Keratinocyte (primary cell): ENCODE measurements around the gene OR8B2. TPM values are rescaled to one million over a fixed set of nuclear protein-coding genes. Genes with fewer than 3 reads are reported as not detected.

ENCODE experiments used
- DNase-seq: peaks from one replicate; pipeline ENCODE4 v3.0.0-alpha.2; 2011; ENCODE audit warnings: low read depth, missing footprints, low spot score
- FAIRE-seq: peaks from 2 replicates; lab custom pipeline; 2011; peaks lifted over from hg19 to GRCh38; lab: Jason Lieb, UNC
- H2AFZ ChIP-seq: 2 replicates; pipeline ENCODE4 v1.6.0; 2012; ENCODE audit warnings: low read length, control low read depth, inconsistent platforms; ENCODE audit not compliant: control insufficient read depth
- H3K27ac ChIP-seq: 2 replicates; pipeline ENCODE4 v1.5.1; 2011; ENCODE audit warnings: low read length; ENCODE audit not compliant: control insufficient read depth, insufficient read depth
- H3K27me3 ChIP-seq: 3 replicates; pipeline ENCODE4 v1.6.0; 2011; ENCODE audit warnings: low read length; ENCODE audit not compliant: control insufficient read depth, insufficient read depth; ENCODE audit errors: extremely low read depth
- H3K36me3 ChIP-seq, 2 experiments: 2 replicates in 1 of 2; 3 replicates in 1 of 2; pipeline ENCODE4 v1.5.1; 2011; ENCODE audit warnings: low read length in 2 of 2, mild to moderate bottlenecking in 1 of 2; ENCODE audit not compliant: control insufficient read depth in 2 of 2, insufficient read depth in 2 of 2; ENCODE audit errors: extremely low read depth in 1 of 2
- H3K4me1 ChIP-seq: 3 replicates; pipeline ENCODE4 v1.5.1; 2011; ENCODE audit warnings: low read length; ENCODE audit not compliant: control insufficient read depth, insufficient read depth; ENCODE audit errors: extremely low read depth
- H3K4me2 ChIP-seq: 3 replicates; pipeline ENCODE4 v1.6.0; 2011; ENCODE audit warnings: low read depth, low read length; ENCODE audit not compliant: control insufficient read depth, insufficient read depth; ENCODE audit errors: extremely low read depth
- H3K4me3 ChIP-seq, 3 experiments: fragments of 200-600 bp in 1 of 3; sonication (generic) in 1 of 3; 2 replicates in 2 of 3; 3 replicates in 1 of 3; pipeline ENCODE4 v1.5.1; 2011 to 2016; ENCODE audit warnings: low read length in 3 of 3, mild to moderate bottlenecking in 3 of 3, control low read depth in 2 of 3, inconsistent platforms in 1 of 3, low read depth in 1 of 3, mixed read lengths in 1 of 3, mixed run types in 1 of 3, moderate library complexity in 1 of 3; ENCODE audit not compliant: control insufficient read depth in 2 of 3, insufficient read depth in 2 of 3; ENCODE audit errors: extremely low read depth in 1 of 3
- H3K79me2 ChIP-seq: 2 replicates; pipeline ENCODE4 v1.6.0; 2012; ENCODE audit warnings: low read length; ENCODE audit not compliant: control insufficient read depth, insufficient read depth
- H3K9ac ChIP-seq: 3 replicates; pipeline ENCODE4 v1.6.0; 2011; ENCODE audit warnings: low read length; ENCODE audit not compliant: control insufficient read depth, insufficient read depth; ENCODE audit errors: extremely low read depth
- H3K9me1 ChIP-seq: 3 replicates; pipeline ENCODE4 v1.6.0; 2011; ENCODE audit warnings: low read length; ENCODE audit not compliant: control insufficient read depth, insufficient read depth; ENCODE audit errors: extremely low read depth
- H3K9me3 ChIP-seq: 2 replicates; pipeline ENCODE4 v1.5.1; 2012; ENCODE audit warnings: low read depth, low read length; ENCODE audit not compliant: control insufficient read depth
- H4K20me1 ChIP-seq: 3 replicates; pipeline ENCODE4 v1.6.0; 2011; ENCODE audit warnings: low read length; ENCODE audit not compliant: control insufficient read depth, insufficient read depth; ENCODE audit errors: extremely low read depth
- EZH2 ChIP-seq: IDR thresholded peaks from one replicate; pipeline ENCODE4 v1.6.1; 2012; ENCODE audit warnings: inconsistent platforms, mild to moderate bottlenecking, low read length, moderate library complexity
- dilution Hi-C: fragments of 300-500 bp; cut with MboI; formaldehyde crosslinking; loops from one replicate; pipeline ENCODE4 v1.7.0; 2020; ENCODE audit warnings: low sequenced_read_pairs; ENCODE audit not compliant: extremely low pct_ligation_motif_present
- polyA plus RNA-seq, 5 experiments: library from polyadenylated mRNA; depleted of rRNA in 3 of 5; stranded (reverse) in 3 of 5; stranded (forward) in 1 of 5; unstranded in 1 of 5; fragments of >200 nt; gene quantifications; 1 replicate in 1 of 5; 2 replicates in 3 of 5; 3 replicates in 1 of 5; pipeline versions ENCODE4 v1.2.1 to v1.2.3, GENCODE V29; 2011 to 2012; ENCODE audit warnings: missing spikeins in 2 of 5, low read depth in 1 of 5, low replicate concordance in 1 of 5
- TF ChIP-seq, protein P1 (sequence below), 3 experiments: IDR thresholded peaks in 1 of 3; conservative IDR thresholded peaks in 1 of 3; optimal IDR thresholded peaks in 1 of 3; 2 replicates in 2 of 3; 3 replicates in 1 of 3; pipeline versions ENCODE3 to v1.5.1; 2011; ENCODE audit warnings: low read length in 3 of 3, mild to moderate bottlenecking in 3 of 3, moderate library complexity in 2 of 3, control low read depth in 1 of 3, inconsistent platforms in 1 of 3; ENCODE audit not compliant: insufficient read depth in 2 of 3; ENCODE audit errors: extremely low read depth in 1 of 3

The OR8B2 gene
- polyA plus RNA-seq, 1 donor (not counting 4 experiments of a cell fraction or from before 2014, with no cell fraction given) = not detected

DNA sequence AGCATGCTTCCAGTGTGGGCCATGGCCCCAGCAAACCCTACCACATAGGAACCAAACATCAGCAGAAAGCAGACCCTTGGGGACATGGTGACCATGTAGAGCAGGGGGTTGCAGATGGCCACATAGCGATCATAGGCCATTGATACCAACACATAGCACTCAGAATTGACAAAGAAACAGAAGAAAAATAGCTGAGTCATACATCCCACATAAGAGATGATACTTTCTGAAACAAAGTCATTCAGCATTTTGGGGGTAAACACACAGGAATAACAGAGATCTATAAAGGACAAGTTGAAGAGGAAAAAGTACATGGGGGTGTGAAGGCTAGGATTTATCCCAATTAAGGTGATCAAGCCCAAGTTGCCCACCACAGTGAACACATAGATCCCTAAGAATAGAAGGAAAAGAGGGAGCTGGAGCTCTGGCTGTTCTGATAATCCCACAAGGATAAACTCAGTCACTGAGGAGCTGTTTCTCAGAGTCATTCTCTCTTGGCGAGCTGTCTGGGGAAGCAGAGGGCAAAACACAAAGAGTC, 40.2 kb upstream of the OR8B2 start, which contains the start of gene OR8B4:
Gene OR8B4, minus strand, starts transcription at position 488 of the 538 bp plus-strand sequence. Its CDS starts 0 bp downstream, at position 488.
- no peak for FAIRE-seq
- dilution Hi-C loops = no loop called here

DNA sequence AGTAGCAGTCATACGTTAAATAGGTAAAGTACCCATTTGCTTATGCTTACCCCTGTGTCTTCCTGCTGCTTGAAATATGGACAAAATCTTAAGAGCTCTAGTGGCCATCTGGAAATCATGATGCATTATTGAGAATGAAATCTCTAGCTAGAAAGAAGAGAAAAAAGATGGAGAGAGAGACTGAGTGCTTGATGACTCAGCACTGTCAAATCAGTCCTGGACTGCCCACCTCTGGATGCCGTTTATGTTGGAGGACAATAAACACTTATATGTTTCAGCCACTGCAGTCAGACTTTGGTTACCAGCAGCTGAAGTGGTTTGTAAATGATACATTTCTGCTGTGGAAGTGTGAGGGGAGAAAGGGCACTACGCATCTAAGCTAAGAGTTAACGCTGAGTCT, 36.7 kb upstream of the OR8B2 start:
- Histone ChIP-seq H3K27ac (no peak overlapping the region), H3K9me1 (no peaks in the 10 kb centered on the region), H3K9ac (no peak overlapping the region), H4K20me1 (no peaks in the 10 kb centered on the region), H3K9me3 (no peaks in the 10 kb centered on the region), H3K27me3 (no peaks in the 10 kb centered on the region), H3K4me2 (no peak overlapping the region), H3K36me3 (no peaks in the 10 kb centered on the region), H2AFZ (no peak overlapping the region), H3K4me3 (no peak overlapping the region), H3K4me1 (no peaks in the 10 kb centered on the region), H3K79me2 (no peaks in the 10 kb centered on the region)
- FAIRE-seq = no peak
- dilution Hi-C loops = no loop called here
- TF ChIP-seq, protein P1, sequence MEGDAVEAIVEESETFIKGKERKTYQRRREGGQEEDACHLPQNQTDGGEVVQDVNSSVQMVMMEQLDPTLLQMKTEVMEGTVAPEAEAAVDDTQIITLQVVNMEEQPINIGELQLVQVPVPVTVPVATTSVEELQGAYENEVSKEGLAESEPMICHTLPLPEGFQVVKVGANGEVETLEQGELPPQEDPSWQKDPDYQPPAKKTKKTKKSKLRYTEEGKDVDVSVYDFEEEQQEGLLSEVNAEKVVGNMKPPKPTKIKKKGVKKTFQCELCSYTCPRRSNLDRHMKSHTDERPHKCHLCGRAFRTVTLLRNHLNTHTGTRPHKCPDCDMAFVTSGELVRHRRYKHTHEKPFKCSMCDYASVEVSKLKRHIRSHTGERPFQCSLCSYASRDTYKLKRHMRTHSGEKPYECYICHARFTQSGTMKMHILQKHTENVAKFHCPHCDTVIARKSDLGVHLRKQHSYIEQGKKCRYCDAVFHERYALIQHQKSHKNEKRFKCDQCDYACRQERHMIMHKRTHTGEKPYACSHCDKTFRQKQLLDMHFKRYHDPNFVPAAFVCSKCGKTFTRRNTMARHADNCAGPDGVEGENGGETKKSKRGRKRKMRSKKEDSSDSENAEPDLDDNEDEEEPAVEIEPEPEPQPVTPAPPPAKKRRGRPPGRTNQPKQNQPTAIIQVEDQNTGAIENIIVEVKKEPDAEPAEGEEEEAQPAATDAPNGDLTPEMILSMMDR (optimal IDR thresholded peaks at IDR 0.05 in 1 of 3, IDR thresholded peaks at IDR 0.05 in 1 of 3, conservative IDR thresholded peaks at IDR 0.05 in 1 of 3; ENCODE audit: extremely low read depth in 1 of 3, insufficient read depth in 2 of 3, low read length in 3 of 3) = no peak
- no peak for DNase-seq

More for the DNA sequence above, 40.2 kb upstream of the OR8B2 start, which contains the start of gene OR8B4:
- no peak for DNase-seq
- Histone ChIP-seq H2AFZ (no peak within 1 kb of the TSS), H3K27ac (no peak within 1 kb of the TSS), H3K4me3 (no peak within 1 kb of the TSS), H4K20me1 (no peaks in the 10 kb centered on the region), H3K79me2 (no peaks in the 10 kb centered on the region), H3K9me1 (no peaks in the 10 kb centered on the region), H3K9me3 (no peaks in the 10 kb centered on the region), H3K4me2 (no peak within 1 kb of the TSS), H3K36me3 (no peaks in the 10 kb centered on the region), H3K4me1 (no peaks in the 10 kb centered on the region), H3K9ac (no peak within 1 kb of the TSS), H3K27me3 (no peaks in the 10 kb centered on the region)
- TF ChIP-seq, protein P1 (optimal IDR thresholded peaks at IDR 0.05 in 1 of 3, IDR thresholded peaks at IDR 0.05 in 1 of 3, conservative IDR thresholded peaks at IDR 0.05 in 1 of 3; ENCODE audit: extremely low read depth in 1 of 3, insufficient read depth in 2 of 3, low read length in 3 of 3) = no peak
- TF ChIP-seq EZH2 = no peak
